ACHN (cell line): ENCODE results near the gene ZNF580.

Source experiments
- DNase-seq: peaks from one replicate; pipeline ENCODE4 v3.0.0-alpha.2; 2015
- in situ Hi-C: cut with HindIII; loops from 2 replicates; pipeline ENCODE4 v1.10.0; 2017; ENCODE audit warnings: low sequenced_read_pairs, low pct_ligation_motif_present, low pct_unique_long_range_greater_than_20kb

The ZNF580 gene

DNA sequence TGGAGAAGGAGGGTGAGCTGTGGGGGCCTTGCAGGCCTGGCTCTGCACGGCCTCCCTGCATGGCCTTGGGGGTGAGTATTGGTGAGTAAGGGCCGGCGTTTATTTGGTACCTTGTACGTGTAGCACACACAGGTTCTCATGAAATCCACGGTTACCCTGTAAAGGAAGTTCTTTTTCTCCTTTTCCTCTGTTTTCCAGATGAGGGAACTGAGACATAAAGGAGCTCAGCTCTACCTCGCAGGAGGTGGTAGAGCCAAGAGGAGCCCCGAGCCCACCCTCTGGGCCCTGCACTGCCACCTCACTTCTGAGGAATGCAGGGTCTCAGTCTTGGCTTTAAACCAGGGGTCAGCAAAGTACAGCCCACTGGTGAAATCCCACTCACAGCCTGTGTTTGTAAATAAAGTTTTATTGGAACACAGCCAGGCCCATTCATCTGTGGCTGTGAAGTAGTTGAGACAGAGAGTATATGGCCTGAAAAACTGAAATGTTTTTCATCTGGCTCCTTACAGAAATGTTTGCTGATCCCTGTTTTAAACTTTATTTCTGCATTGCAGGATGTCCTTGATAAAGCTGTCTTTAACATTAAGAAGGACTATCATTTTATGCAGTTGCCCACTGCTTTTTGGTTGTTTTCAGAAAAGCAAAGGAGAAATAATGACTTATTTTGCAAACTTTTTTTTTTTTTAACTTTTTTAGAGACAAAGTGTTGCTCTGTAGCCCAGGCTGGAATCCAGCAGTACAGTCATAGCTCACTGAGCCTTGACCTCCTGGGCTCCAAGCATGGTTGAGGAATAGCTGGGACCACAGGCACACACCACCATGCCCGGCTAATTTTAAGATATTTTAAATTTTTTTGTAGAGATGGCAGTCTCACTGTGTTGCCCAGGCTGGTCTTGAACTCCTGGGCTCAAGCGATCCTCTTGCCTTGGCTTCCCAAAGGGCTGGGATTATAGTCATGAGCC is 40.6 kb downstream of the ZNF580 start:
- peak; percentile 75 for DNase-seq
- in situ Hi-C loops = no loop called here

- in situ Hi-C loops = no loop called here
- DNase-seq = no peak
These were observed 42.9 kb downstream of the ZNF580 start for GRCh38 chr19:55683449-55684261.

GRCh38 chr19:55684946-55685681 is 44.3 kb downstream of the ZNF580 start:
- no peak for DNase-seq
- in situ Hi-C loops = no loop called here

- DNase-seq = no peak
These were observed 45.0 kb downstream of the ZNF580 start for GRCh38 chr19:55685776-55686175.

GRCh38 chr19:55686311-55687050 is 45.7 kb downstream of the ZNF580 start:
- DNase-seq = no peak
- in situ Hi-C loops = no loop called here

More at GRCh38 chr19:55685776-55686175, 45.0 kb downstream of the ZNF580 start:
- in situ Hi-C loops = no loop called here

DNA sequence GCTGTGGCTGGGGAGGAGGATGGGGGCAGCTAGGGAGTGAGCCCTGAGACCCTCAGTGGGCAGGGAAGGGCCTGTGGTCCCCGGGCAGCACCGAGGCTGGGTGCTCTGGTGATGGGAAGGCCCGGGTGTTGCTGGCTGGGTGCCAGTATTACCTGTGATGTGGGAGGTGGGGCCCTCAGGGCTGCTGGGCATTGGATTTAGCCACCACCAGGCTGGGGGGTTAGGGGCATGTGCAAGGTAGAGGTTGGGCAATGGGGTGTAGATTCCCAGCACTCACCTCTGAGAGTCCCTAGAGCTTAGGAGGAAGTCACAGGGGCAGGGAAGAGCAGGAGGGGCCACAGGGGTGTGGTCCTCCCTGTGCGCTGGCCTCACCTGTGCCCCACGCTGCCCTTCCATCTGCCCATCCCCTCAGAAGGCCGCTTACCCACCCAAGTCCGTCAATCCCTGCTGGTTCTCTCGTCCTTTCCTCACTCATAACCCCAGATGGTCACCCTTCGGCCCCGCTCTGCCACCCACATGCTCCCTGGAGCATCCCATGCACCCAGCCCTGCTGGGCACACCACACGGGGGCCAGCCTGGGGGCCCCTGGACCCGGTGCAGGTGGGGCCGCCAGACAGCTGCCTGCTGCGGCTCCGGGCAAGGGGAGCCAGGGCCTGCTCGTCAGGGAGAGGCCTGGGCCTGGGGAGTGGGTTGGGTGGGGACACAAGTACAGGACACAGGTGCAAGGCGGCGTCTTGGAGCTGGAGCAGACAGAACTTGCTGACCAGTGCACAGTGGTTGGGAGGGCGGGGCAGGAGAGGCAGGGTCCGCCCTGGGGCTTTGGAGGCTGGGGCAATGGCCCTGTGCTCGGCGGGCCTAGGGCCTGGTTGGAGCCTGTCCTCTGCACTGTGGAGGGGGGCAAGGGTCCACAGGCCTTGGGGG is 46.7 kb downstream of the ZNF580 start:
- in situ Hi-C loops = no loop called here
- no peak for DNase-seq

- no peak for DNase-seq
- in situ Hi-C loops = no loop called here
These were observed 47.8 kb downstream of the ZNF580 start for GRCh38 chr19:55688422-55689218.

- in situ Hi-C loops = no loop called here
- DNase-seq = no peak
These were observed 48.8 kb downstream of the ZNF580 start for GRCh38 chr19:55689411-55690108.

DNA sequence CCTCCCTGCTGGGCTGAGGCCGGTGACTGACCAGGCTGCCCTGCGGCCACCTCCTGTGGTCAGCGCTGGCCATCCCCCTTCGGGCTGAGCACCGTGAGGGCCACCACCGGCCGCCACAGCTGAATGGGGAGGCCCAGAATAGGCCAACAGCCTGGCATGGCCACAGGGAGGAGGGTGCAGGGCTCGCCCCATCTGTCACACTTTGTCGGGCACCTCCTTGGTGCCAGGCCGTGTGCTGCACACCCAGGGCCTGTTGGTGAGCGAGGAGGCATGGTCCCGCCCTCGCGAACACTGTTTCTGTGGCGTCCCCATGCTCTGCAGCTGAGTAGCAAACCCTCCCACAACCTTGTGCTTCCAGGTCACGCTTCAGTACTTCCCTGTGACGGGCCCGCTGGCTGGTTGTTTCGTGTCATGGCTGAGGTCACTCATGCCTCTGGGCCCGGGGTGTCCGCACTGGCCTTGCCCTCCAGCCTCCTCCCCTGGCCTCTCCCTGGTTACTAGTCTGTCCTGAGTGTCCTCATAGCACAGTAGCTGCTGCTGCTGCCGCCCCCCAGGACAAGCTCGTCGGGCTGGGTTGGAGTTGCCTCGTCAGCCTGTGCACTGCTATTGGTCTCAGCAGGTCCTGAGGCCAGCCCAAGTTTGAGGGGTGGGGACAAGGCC is 49.4 kb downstream of the ZNF580 start:
- in situ Hi-C loops = no loop called here
- no peak for DNase-seq

DNA sequence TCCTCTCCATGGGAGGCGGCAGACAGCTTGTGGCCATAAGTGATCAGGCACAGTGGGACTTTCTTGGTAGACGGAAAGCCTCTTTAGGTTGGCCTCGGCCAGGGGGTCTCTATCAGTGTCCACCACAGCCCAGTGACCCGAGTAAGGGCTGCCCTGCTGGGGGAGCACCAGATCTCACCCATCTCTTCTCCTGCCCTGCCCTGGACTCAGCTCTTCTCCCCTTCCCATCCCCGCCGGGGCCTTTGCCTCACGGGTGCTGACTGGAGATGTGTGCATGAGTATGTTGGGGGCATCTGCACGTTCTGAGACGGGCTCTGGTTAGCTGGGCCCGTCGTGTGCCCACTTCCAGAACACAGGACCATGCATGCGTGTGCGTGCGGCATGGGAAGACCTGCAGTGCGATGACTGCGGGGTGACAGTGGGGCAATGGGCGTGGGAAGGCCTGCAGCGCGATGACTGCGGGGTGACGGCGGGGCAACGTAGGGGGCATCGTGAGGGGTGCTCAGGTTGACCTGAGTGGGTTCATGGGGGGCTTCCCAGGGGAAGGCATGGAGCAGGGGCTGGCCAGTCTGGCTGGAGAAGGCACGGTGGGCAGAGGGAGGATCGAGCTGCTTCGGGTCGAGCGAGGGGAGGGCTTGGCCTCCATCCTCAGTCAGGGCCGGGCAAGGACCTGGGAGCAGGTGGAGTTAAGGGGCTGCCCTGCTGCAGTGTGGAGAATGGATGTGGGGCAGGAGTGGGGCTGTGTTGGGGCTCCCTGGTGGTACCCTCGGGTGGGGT is 50.2 kb downstream of the ZNF580 start:
- in situ Hi-C loops = no loop called here
- no peak for DNase-seq

DNA sequence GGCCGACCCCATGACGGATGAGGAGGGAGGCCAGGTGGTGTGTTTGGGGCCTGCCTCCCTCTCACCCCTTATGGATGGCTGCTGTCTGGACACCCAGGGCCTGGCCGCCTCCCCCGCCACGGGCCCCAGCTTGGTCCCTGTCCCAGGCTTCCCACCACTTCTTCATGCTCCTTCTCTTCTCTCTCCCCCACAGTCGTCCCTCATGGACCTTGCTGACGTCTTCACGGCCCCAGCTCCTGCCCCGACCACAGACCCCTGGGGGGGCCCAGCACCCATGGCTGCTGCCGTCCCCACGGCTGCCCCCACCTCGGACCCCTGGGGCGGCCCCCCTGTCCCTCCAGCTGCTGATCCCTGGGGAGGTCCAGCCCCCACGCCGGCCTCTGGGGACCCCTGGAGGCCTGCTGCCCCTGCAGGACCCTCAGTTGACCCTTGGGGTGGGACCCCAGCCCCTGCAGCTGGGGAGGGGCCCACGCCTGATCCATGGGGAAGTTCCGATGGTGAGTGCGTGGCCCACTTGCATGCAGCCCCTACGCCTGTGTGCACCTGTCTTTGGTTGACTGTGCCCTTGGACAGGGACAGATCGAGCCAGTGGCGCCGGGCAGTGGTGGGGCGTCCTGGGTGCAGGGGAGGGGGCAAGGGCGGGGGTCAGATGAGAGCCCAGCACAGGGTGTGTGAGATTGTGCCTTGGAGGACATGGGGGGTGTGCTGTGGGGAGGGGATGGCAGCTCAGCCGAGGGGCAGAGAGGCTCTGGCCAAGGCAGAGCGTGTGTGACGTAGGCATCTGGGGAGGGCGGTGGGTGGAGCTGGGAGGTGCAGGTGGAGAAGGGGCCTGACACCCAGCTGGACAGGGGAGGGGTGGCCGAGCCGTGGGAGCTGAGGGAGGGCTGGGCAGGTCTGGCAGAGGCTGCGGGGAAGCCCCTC is 51.0 kb downstream of the ZNF580 start:
- DNase-seq = no peak
- in situ Hi-C loops = no loop called here

DNA sequence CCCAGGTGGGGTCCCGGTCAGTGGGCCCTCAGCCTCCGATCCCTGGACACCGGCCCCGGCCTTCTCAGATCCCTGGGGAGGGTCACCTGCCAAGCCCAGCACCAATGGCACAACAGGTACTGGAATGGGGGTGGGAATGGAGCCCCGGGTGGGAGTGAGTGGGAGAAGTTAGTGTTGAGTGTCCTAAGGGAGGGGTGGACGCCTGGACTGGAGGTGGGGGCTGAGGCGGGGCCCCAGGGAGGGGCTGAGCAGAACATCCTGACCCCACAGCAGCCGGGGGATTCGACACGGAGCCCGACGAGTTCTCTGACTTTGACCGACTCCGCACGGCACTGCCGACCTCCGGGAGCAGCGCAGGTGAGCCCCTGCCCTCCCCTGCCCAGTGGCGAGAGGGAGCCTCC is 51.9 kb downstream of the ZNF580 start:
- no peak for DNase-seq
- in situ Hi-C loops = no loop called here
